Neural cell (in vitro differentiated cells): ENCODE measurements around the gene PDCD4. TPM values are rescaled to one million over a fixed set of nuclear protein-coding genes. Genes with fewer than 3 reads are reported as not detected.

ENCODE experiments used
- H2AFZ ChIP-seq: fragments of 200-600, 300-800 bp; sonication (generic), shearing (Covaris generic); 2 replicates; pipeline ENCODE4 v1.6.0; 2014; ENCODE audit warnings: low read depth, mild to moderate bottlenecking, antibody characterized with exemption, low read length, moderate library complexity
- H3F3A ChIP-seq: fragments of 200-600 bp; shearing (Covaris generic); 2 replicates; pipeline ENCODE4 v1.6.1; 2016; ENCODE audit warnings: mild to moderate bottlenecking, moderate library complexity, mixed read lengths, antibody characterized with exemption, low read length; ENCODE audit not compliant: insufficient read depth, poor library complexity, severe bottlenecking
- H3K27ac ChIP-seq: fragments of 200-600, 300-800 bp; sonication (generic), shearing (Covaris generic); 2 replicates; pipeline ENCODE4 v1.5.1; 2014; ENCODE audit warnings: mild to moderate bottlenecking, low read length, moderate library complexity
- H3K27me3 ChIP-seq: fragments of 300-800, 200-600 bp; sonication (generic), shearing (Covaris generic); 2 replicates; pipeline ENCODE4 v1.6.0; 2014; ENCODE audit warnings: mild to moderate bottlenecking, low read depth, low read length, moderate library complexity; ENCODE audit not compliant: insufficient read depth
- H3K36me3 ChIP-seq: fragments of 300-800, 200-600 bp; sonication (generic), shearing (Covaris generic); 2 replicates; pipeline ENCODE4 v1.5.1; 2014; ENCODE audit warnings: mild to moderate bottlenecking, antibody characterized with exemption, low read length, moderate library complexity; ENCODE audit not compliant: insufficient read depth
- H3K4me2 ChIP-seq: fragments of 300-800, 200-600 bp; sonication (generic), shearing (Covaris generic); 2 replicates; pipeline ENCODE4 v1.6.0; 2014; ENCODE audit warnings: mild to moderate bottlenecking, low read length
- H3K4me3 ChIP-seq: fragments of 300-800, 200-600 bp; sonication (generic), shearing (Covaris generic); 2 replicates; pipeline ENCODE4 v1.5.1; 2014; ENCODE audit warnings: mild to moderate bottlenecking, low read length, moderate library complexity
- H3K79me2 ChIP-seq: fragments of 200-600 bp; shearing (Covaris generic); replicated peaks from 2 replicates; pipeline ENCODE4 v1.6.0; 2014; ENCODE audit warnings: mild to moderate bottlenecking, low read length, moderate library complexity; ENCODE audit not compliant: insufficient read depth
- H3K9ac ChIP-seq: fragments of 300-800, 200-600 bp; sonication (generic), shearing (Covaris generic); 2 replicates; pipeline ENCODE4 v1.6.1; 2016; ENCODE audit warnings: mild to moderate bottlenecking, low read length, mixed read lengths
- H3K9me2 ChIP-seq: fragments of 200-600 bp; shearing (Covaris generic); 2 replicates; pipeline ENCODE4 v1.6.1; 2016; ENCODE audit warnings: mild to moderate bottlenecking, low read length, mixed read lengths; ENCODE audit not compliant: insufficient read depth
- H3K9me3 ChIP-seq: fragments of 200-600, 300-800 bp; sonication (generic), shearing (Covaris generic); 2 replicates; pipeline ENCODE4 v1.6.1; 2016; ENCODE audit warnings: mild to moderate bottlenecking, mixed run types, low read length, moderate library complexity, mixed read lengths
- H4K20me1 ChIP-seq: fragments of 200-600 bp; shearing (Covaris generic); 2 replicates; pipeline ENCODE4 v1.6.1; 2016; ENCODE audit warnings: mild to moderate bottlenecking, mixed run types; ENCODE audit not compliant: insufficient read depth
- EP300 ChIP-seq: fragments of 450-650 bp; conservative IDR thresholded peaks from 2 replicates; pipeline ENCODE4 v1.6.1; 2014; ENCODE audit warnings: antibody characterized with exemption, mild to moderate bottlenecking, moderate library complexity; ENCODE audit not compliant: poor library complexity, severe bottlenecking
- EZH2 ChIP-seq: fragments of 200-600, 300-800 bp; shearing (Covaris generic), sonication (generic); IDR thresholded peaks from 2 replicates; pipeline ENCODE4 v1.6.1; 2014; ENCODE audit warnings: antibody characterized with exemption, low read length, borderline replicate concordance, mild to moderate bottlenecking; ENCODE audit not compliant: insufficient read depth, poor library complexity, severe bottlenecking
- MXI1 ChIP-seq: fragments of 450-650 bp; conservative IDR thresholded peaks from 2 replicates; pipeline ENCODE4 v1.6.1; 2014; ENCODE audit warnings: antibody characterized with exemption, mild to moderate bottlenecking; ENCODE audit not compliant: poor library complexity, severe bottlenecking
- POLR2AphosphoS5 ChIP-seq: IDR thresholded peaks from 2 replicates; pipeline ENCODE4 v1.6.1; 2012
- RAD21 ChIP-seq: fragments of 450-650 bp; conservative IDR thresholded peaks from 2 replicates; pipeline ENCODE4 v1.6.1; 2014; ENCODE audit warnings: antibody characterized with exemption, mild to moderate bottlenecking, moderate library complexity
- SMC3 ChIP-seq: fragments of 450-650 bp; conservative IDR thresholded peaks from 2 replicates; pipeline ENCODE4 v1.6.1; 2014; ENCODE audit warnings: antibody characterized with exemption, mild to moderate bottlenecking, moderate library complexity; ENCODE audit not compliant: poor library complexity
- TAF1 ChIP-seq: IDR thresholded peaks from 2 replicates; pipeline ENCODE4 v1.6.1; 2012; ENCODE audit warnings: low read depth
- polyA plus RNA-seq: library from polyadenylated mRNA; depleted of rRNA; stranded (reverse); fragments of >200 nt; gene quantifications from 2 replicates; pipeline ENCODE4 v1.2.3, GENCODE V29; 2014
- TF ChIP-seq, protein P1 (sequence below): fragments of 450-650 bp; IDR thresholded peaks from 2 replicates; pipeline ENCODE4 v1.5.1; 2014; ENCODE audit warnings: antibody characterized with exemption, mild to moderate bottlenecking, moderate library complexity; ENCODE audit not compliant: poor library complexity, severe bottlenecking
- TF ChIP-seq, protein P2 (sequence below): IDR thresholded peaks from 2 replicates; pipeline ENCODE4 v1.6.1; 2012; ENCODE audit warnings: borderline replicate concordance

Gene PDCD4
- polyA plus RNA-seq, 1 donor from 2014 or later, result 83.5 TPM

DNA sequence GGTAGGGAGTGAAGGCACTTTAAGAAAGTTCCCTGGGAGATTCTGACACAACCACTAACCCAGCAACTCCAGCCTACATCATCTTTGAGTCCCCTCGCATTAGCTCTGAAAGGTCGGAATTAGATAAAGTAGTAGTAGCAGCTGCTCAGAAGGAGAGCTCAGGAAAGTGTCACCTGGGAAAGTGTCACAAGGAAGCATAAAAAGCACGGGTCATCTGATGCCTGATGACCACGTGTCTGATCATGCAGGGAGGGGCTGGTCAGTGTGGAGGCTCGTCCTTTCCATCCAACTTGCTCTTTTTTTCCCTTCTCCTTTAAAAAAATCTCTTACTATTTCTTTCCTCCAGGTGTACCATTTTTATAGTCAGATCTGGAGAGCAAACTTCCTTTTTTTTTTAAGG, 47.1 kb upstream of the PDCD4 start:
- Histone ChIP-seq H2AFZ (no peak overlapping the region), H3K27ac (peak overlapping the region; percentile 100), H3K9ac (peak overlapping the region; percentile 78)

DNA sequence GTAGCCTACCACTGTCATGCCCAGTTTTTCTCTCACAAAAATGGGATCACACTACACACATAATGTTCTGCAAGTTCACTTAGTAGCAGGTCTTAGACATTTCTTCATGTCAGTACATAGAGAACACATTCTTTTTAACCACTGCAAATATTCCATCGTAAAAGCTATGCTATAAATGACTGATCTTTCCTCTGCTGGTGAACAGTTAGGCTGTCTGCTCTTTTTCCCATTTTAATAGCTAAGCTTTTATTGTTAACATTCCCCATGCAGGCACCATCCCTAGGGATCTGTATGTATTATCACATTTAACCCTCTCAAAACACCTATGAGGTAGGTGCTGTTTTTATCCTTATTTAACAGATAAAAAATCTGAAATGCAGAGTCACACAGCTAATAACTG, 46.2 kb upstream of the PDCD4 start:
- Histone ChIP-seq H3K79me2 (no peaks in the 10 kb centered on the region), H2AFZ (no peak overlapping the region), H3K9me2 (no peaks in the 10 kb centered on the region), H3K27me3 (no peaks in the 10 kb centered on the region), H3F3A (peaks cover 11% of the 10 kb centered on the region), H3K36me3 (no peaks in the 10 kb centered on the region), H3K4me3 (no peak overlapping the region), H3K27ac (peak overlapping the region; percentile 100), H3K9me3 (no peaks in the 10 kb centered on the region), H4K20me1 (no peaks in the 10 kb centered on the region), H3K9ac (no peak overlapping the region), H3K4me2 (peak overlapping the region; percentile 2)
- TF ChIP-seq EZH2 (no peak), EP300 (no peak), MXI1 (no peak), RAD21 (no peak), POLR2AphosphoS5 (no peak), TAF1 (no peak), SMC3 (no peak)
- TF ChIP-seq, protein P1, sequence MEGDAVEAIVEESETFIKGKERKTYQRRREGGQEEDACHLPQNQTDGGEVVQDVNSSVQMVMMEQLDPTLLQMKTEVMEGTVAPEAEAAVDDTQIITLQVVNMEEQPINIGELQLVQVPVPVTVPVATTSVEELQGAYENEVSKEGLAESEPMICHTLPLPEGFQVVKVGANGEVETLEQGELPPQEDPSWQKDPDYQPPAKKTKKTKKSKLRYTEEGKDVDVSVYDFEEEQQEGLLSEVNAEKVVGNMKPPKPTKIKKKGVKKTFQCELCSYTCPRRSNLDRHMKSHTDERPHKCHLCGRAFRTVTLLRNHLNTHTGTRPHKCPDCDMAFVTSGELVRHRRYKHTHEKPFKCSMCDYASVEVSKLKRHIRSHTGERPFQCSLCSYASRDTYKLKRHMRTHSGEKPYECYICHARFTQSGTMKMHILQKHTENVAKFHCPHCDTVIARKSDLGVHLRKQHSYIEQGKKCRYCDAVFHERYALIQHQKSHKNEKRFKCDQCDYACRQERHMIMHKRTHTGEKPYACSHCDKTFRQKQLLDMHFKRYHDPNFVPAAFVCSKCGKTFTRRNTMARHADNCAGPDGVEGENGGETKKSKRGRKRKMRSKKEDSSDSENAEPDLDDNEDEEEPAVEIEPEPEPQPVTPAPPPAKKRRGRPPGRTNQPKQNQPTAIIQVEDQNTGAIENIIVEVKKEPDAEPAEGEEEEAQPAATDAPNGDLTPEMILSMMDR, result no peak
- TF ChIP-seq, protein P2, sequence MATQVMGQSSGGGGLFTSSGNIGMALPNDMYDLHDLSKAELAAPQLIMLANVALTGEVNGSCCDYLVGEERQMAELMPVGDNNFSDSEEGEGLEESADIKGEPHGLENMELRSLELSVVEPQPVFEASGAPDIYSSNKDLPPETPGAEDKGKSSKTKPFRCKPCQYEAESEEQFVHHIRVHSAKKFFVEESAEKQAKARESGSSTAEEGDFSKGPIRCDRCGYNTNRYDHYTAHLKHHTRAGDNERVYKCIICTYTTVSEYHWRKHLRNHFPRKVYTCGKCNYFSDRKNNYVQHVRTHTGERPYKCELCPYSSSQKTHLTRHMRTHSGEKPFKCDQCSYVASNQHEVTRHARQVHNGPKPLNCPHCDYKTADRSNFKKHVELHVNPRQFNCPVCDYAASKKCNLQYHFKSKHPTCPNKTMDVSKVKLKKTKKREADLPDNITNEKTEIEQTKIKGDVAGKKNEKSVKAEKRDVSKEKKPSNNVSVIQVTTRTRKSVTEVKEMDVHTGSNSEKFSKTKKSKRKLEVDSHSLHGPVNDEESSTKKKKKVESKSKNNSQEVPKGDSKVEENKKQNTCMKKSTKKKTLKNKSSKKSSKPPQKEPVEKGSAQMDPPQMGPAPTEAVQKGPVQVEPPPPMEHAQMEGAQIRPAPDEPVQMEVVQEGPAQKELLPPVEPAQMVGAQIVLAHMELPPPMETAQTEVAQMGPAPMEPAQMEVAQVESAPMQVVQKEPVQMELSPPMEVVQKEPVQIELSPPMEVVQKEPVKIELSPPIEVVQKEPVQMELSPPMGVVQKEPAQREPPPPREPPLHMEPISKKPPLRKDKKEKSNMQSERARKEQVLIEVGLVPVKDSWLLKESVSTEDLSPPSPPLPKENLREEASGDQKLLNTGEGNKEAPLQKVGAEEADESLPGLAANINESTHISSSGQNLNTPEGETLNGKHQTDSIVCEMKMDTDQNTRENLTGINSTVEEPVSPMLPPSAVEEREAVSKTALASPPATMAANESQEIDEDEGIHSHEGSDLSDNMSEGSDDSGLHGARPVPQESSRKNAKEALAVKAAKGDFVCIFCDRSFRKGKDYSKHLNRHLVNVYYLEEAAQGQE, result no peak

More for the DNA sequence above, 47.1 kb upstream of the PDCD4 start:
- Histone ChIP-seq H4K20me1 (no peaks in the 10 kb centered on the region), H3F3A (peaks cover 11% of the 10 kb centered on the region), H3K9me2 (no peaks in the 10 kb centered on the region), H3K4me3 (no peak overlapping the region), H3K9me3 (no peaks in the 10 kb centered on the region), H3K36me3 (no peaks in the 10 kb centered on the region), H3K79me2 (no peaks in the 10 kb centered on the region), H3K4me2 (no peak overlapping the region), H3K27me3 (no peaks in the 10 kb centered on the region)
- TF ChIP-seq MXI1, result no peak
- TF ChIP-seq, protein P1, result no peak
- no peak for TF ChIP-seq POLR2AphosphoS5
- TF ChIP-seq, protein P2, result no peak
- no peak for TF ChIP-seq RAD21
- TF ChIP-seq TAF1, result no peak
- no peak for TF ChIP-seq SMC3
- TF ChIP-seq EZH2, result no peak
- no peak for TF ChIP-seq EP300
